ENCODE results near the gene MAPK8IP3. TPM values are rescaled to one million over a fixed set of nuclear protein-coding genes. Genes with fewer than 3 reads are reported as not detected.
"Not testable (repeated sequence)": the region's sequence is repeated elsewhere in the genome, so short reads cannot be mapped to it uniquely, and the experiment has no call there.

The MAPK8IP3 gene
- total RNA-seq, 2 experiments from 2014 or later: 46.5 to 50.7 TPM

GRCh38 chr16:1732551-1732987 lies 26.6 kb downstream of the MAPK8IP3 start:
- H3K27ac Mint-ChIP-seq; H3K4me3 Mint-ChIP-seq; H3K4me1 Mint-ChIP-seq (ENCODE audit: low read depth); H3K9me3 Mint-ChIP-seq; H3K36me3 Mint-ChIP-seq (ENCODE audit: low read depth); intact Hi-C loops (cut with micrococcal nuclease); H3K27me3 Mint-ChIP-seq (ENCODE audit: low read depth); DNase-seq: not testable (repeated sequence)
- CTCF ChIA-PET: interaction anchor here (0.5 kb wide), 1 partner anchor 9 kb away, joined by 4 read pairs; no protein-coding TSS in a partner anchor

- intact Hi-C loops (cut with micrococcal nuclease): no loop called here
- H3K4me3 Mint-ChIP-seq: no peak overlapping the region
- CTCF ChIA-PET: no interaction called here
- no peak for DNase-seq
- no peaks in the 10 kb centered on the region for H3K27me3 Mint-ChIP-seq (ENCODE audit: low read depth)
- no peaks in the 10 kb centered on the region for H3K9me3 Mint-ChIP-seq
- H3K36me3 Mint-ChIP-seq (ENCODE audit: low read depth): peaks cover 1% of the 10 kb centered on the region
- no peak overlapping the region for H3K27ac Mint-ChIP-seq
- no peaks in the 10 kb centered on the region for H3K4me1 Mint-ChIP-seq (ENCODE audit: low read depth)
Observed at GRCh38 chr16:1734123-1734522, 28.1 kb downstream of the MAPK8IP3 start.

GRCh38 chr16:1734816-1735215 lies 28.8 kb downstream of the MAPK8IP3 start:
- Mint-ChIP-seq H3K36me3 (ENCODE audit: low read depth) (peaks cover 1% of the 10 kb centered on the region), H3K4me1 (ENCODE audit: low read depth) (no peaks in the 10 kb centered on the region), H3K27ac (no peak overlapping the region), H3K9me3 (no peaks in the 10 kb centered on the region), H3K27me3 (ENCODE audit: low read depth) (no peaks in the 10 kb centered on the region), H3K4me3 (no peak overlapping the region)
- DNase-seq: no peak
- CTCF ChIA-PET: no interaction called here
- intact Hi-C loops (cut with micrococcal nuclease): no loop called here

- Mint-ChIP-seq H3K27ac (no peak overlapping the region), H3K27me3 (ENCODE audit: low read depth) (no peaks in the 10 kb centered on the region), H3K4me3 (no peak overlapping the region), H3K9me3 (no peaks in the 10 kb centered on the region), H3K4me1 (ENCODE audit: low read depth) (no peaks in the 10 kb centered on the region), H3K36me3 (ENCODE audit: low read depth) (peaks cover 2% of the 10 kb centered on the region)
- intact Hi-C loops (cut with micrococcal nuclease): no loop called here
- no peak for DNase-seq
- CTCF ChIA-PET: interaction anchor here (0.9 kb wide), 1 partner anchor 189 kb away, joined by 7 read pairs; no protein-coding TSS in a partner anchor
Observed at GRCh38 chr16:1740234-1740633, 34.2 kb downstream of the MAPK8IP3 start.

GRCh38 chr16:1740781-1741490 lies 34.9 kb downstream of the MAPK8IP3 start:
- no peak for DNase-seq
- peaks cover 2% of the 10 kb centered on the region for H3K36me3 Mint-ChIP-seq (ENCODE audit: low read depth)
- H3K27me3 Mint-ChIP-seq (ENCODE audit: low read depth): no peaks in the 10 kb centered on the region
- H3K9me3 Mint-ChIP-seq: no peaks in the 10 kb centered on the region
- intact Hi-C loops (cut with micrococcal nuclease): no loop called here
- H3K4me1 Mint-ChIP-seq (ENCODE audit: low read depth): no peaks in the 10 kb centered on the region
- CTCF ChIA-PET: interaction anchor here (0.8 kb wide), 1 partner anchor 8 kb away, joined by 4 read pairs; no protein-coding TSS in a partner anchor
- no peak overlapping the region for H3K27ac Mint-ChIP-seq
- H3K4me3 Mint-ChIP-seq: no peak overlapping the region

GRCh38 chr16:1741553-1742165 lies 35.7 kb downstream of the MAPK8IP3 start:
- CTCF ChIA-PET: interaction anchor here (0.8 kb wide), 1 partner anchor 9 kb away, joined by 4 read pairs; no protein-coding TSS in a partner anchor
- H3K36me3 Mint-ChIP-seq (ENCODE audit: low read depth): peaks cover 2% of the 10 kb centered on the region
- H3K4me1 Mint-ChIP-seq (ENCODE audit: low read depth): no peaks in the 10 kb centered on the region
- intact Hi-C loops (cut with micrococcal nuclease): no loop called here
- no peak for DNase-seq
- no peak overlapping the region for H3K4me3 Mint-ChIP-seq
- H3K27me3 Mint-ChIP-seq (ENCODE audit: low read depth): no peaks in the 10 kb centered on the region
- H3K9me3 Mint-ChIP-seq: no peaks in the 10 kb centered on the region
- no peak overlapping the region for H3K27ac Mint-ChIP-seq

- H3K4me3 Mint-ChIP-seq: no peak overlapping the region
- CTCF ChIA-PET: no interaction called here
Observed at GRCh38 chr16:1743376-1744337, 37.7 kb downstream of the MAPK8IP3 start.

GRCh38 chr16:1744338-1744840 lies 38.4 kb downstream of the MAPK8IP3 start:
- Mint-ChIP-seq H3K9me3 (no peaks in the 10 kb centered on the region), H3K27ac (no peak overlapping the region), H3K4me3 (no peak overlapping the region), H3K36me3 (ENCODE audit: low read depth) (peaks cover 2% of the 10 kb centered on the region), H3K4me1 (ENCODE audit: low read depth) (no peaks in the 10 kb centered on the region), H3K27me3 (ENCODE audit: low read depth) (no peaks in the 10 kb centered on the region)
- CTCF ChIA-PET: no interaction called here
- DNase-seq: no peak
- intact Hi-C loops (cut with micrococcal nuclease): no loop called here

More at GRCh38 chr16:1743376-1744337, 37.7 kb downstream of the MAPK8IP3 start:
- Mint-ChIP-seq H3K4me1 (ENCODE audit: low read depth) (no peaks in the 10 kb centered on the region), H3K27me3 (ENCODE audit: low read depth) (no peaks in the 10 kb centered on the region), H3K36me3 (ENCODE audit: low read depth) (peaks cover 2% of the 10 kb centered on the region), H3K9me3 (no peaks in the 10 kb centered on the region), H3K27ac (no peak overlapping the region)
- intact Hi-C loops (cut with micrococcal nuclease): no loop called here
- no peak for DNase-seq

- no peak for DNase-seq
- Mint-ChIP-seq H3K27me3 (ENCODE audit: low read depth) (no peaks in the 10 kb centered on the region), H3K4me3 (no peak overlapping the region), H3K36me3 (ENCODE audit: low read depth) (peaks cover 2% of the 10 kb centered on the region), H3K9me3 (no peaks in the 10 kb centered on the region), H3K27ac (no peak overlapping the region), H3K4me1 (ENCODE audit: low read depth) (no peaks in the 10 kb centered on the region)
- intact Hi-C loops (cut with micrococcal nuclease): no loop called here
- CTCF ChIA-PET: no interaction called here
Observed at GRCh38 chr16:1745181-1745899, 39.3 kb downstream of the MAPK8IP3 start.

GRCh38 chr16:1745900-1746692 lies 40.1 kb downstream of the MAPK8IP3 start:
- Mint-ChIP-seq H3K36me3 (ENCODE audit: low read depth) (peaks cover 2% of the 10 kb centered on the region), H3K9me3 (no peaks in the 10 kb centered on the region), H3K4me1 (ENCODE audit: low read depth) (no peaks in the 10 kb centered on the region), H3K27me3 (ENCODE audit: low read depth) (no peaks in the 10 kb centered on the region), H3K4me3 (no peak overlapping the region), H3K27ac (no peak overlapping the region)
- CTCF ChIA-PET: interaction anchor here (0.6 kb wide), 2 partner anchors 15 to 71 kb away, joined by 3 read pairs; no protein-coding TSS in a partner anchor
- DNase-seq: no peak
- intact Hi-C loops (cut with micrococcal nuclease): no loop called here

GRCh38 chr16:1746693-1747195 lies 40.7 kb downstream of the MAPK8IP3 start:
- DNase-seq: no peak
- H3K4me3 Mint-ChIP-seq: no peak overlapping the region
- H3K9me3 Mint-ChIP-seq: no peaks in the 10 kb centered on the region
- no peak overlapping the region for H3K27ac Mint-ChIP-seq
- H3K4me1 Mint-ChIP-seq (ENCODE audit: low read depth): no peaks in the 10 kb centered on the region
- intact Hi-C loops (cut with micrococcal nuclease): no loop called here
- no peaks in the 10 kb centered on the region for H3K27me3 Mint-ChIP-seq (ENCODE audit: low read depth)
- CTCF ChIA-PET: interaction anchor here (0.6 kb wide), 1 partner anchor 71 kb away, joined by 3 read pairs; no protein-coding TSS in a partner anchor
- peaks cover 2% of the 10 kb centered on the region for H3K36me3 Mint-ChIP-seq (ENCODE audit: low read depth)

Data from activated naive CD4-positive, alpha-beta T cell treated with anti-CD3 and anti-CD28 coated beads for 36 hours (primary cell).